HG03159 (cell line): ENCODE results near the gene RBM23.

Source experiments
- ATAC-seq: cut with Tn5 transposase; IDR thresholded peaks from one replicate; pipeline ENCODE4 v1.9.1; 2021; ENCODE audit warnings: mild to moderate bottlenecking, moderate library complexity; ENCODE audit not compliant: unreplicated experiment

The RBM23 gene

DNA sequence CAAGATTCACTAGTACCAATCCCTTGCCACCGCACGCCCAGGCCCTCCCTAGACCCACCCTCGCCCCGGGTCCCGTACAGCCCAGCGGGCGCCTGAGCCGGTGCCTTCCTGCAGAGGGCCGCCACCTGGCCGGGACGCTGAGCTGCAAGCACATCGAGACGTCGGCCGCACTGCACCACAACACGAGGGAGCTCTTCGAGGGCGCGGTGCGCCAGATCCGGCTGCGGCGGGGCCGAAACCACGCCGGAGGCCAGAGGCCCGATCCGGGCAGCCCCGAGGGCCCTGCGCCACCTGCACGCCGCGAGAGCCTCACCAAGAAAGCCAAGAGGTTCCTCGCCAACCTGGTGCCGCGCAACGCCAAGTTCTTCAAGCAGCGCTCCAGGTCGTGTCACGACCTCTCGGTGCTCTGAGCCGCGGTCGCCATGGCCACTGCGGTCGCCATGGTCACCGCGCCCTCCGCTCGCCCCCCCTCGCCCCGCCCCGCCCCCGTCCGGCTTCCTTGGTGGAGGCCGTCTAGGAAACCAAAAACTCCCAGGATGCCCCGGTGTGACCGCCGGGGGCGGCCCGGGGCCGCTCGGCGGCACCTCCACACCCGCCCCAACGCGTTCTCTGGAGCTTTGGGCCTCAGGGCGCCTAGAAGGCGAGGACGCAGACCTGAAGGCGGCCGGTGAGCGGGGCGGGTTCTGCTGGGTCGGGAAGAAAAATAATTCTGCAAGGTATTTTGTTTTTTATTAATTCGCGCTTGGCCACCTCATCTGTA lies 32.3 kb downstream of the RBM23 start:
- ATAC-seq: peak; percentile 46

DNA sequence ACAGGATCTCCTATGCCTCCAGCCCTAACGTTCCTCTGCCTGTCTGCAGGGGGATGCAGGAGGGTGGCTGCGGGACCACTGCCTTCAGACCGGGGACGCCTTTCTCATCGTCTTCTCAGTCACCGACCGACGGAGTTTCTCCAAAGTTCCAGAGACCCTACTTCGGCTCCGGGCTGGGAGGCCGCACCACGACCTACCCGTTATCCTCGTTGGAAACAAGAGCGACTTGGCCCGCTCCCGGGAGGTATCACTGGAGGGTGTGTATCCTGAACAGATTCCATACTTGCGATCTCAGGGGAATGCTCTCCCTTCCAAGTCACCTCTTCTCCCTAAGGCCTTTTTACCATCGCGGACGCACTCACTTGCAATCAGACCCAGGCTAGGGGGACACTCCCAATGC lies 33.0 kb downstream of the RBM23 start:
- no peak for ATAC-seq

DNA sequence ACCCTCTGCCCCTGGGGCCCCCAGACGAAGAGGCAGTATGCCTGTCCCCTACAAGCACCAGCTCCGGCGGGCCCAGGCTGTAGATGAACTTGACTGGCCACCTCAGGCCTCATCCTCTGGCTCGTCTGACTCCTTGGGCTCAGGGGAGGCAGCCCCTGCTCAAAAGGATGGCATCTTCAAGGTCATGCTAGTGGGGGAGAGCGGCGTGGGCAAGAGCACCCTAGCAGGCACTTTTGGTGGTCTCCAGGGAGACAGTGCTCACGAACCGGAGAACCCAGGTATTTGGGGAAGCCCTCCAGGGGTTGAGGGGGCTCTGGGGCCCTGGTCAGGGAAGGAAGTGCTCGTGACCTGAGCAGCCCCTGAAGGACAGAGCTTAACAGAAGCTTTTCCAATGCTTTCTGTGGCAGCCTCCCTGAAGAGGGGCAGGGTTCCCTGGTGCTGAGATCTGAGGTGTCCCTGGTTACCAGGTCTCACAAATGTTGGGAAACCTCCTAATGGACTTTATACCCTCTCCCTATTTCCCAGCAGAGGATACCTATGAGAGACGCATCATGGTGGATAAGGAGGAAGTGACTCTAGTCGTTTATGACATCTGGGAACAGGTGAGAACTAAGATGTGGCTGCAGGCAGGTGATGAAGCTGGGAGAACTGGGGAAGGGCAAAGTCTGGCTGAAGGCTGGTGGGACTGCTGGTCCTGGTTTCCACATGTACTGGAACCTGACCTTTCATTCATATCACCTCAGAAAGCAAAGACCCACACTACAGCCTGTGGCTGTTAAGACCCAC lies 34.0 kb downstream of the RBM23 start:
- ATAC-seq: no peak

DNA sequence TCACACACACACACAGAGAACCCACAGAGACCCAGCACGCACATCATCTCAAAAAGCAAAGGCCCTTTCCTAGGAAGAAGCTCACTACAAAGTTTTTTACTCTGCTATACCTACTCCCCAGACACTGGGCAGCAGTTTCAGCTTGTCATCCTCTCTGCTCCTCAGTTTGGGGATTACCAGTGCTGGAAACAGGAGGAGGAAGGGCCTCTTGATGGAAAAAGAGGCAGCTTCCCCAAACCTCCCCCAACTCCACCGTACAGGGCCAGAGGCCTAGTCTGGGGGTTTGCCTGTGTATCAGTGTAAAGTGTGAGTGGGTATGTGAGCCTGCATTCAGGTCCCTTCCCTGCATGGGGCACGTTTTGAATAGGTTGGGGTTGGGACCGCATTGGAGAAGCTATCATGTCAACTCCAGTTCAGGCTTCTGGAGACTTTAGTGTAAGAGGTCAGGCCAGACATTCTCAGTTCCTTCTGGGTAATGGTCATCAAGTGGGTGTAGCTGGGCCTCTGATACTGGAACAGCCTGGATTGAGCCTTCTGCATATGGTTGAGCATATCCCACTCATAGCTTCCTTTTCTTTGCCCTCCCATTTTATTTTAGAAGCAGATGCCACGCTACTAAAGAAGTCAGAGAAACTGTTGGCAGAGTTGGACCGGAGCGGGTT lies 34.7 kb downstream of the RBM23 start:
- ATAC-seq: no peak

DNA sequence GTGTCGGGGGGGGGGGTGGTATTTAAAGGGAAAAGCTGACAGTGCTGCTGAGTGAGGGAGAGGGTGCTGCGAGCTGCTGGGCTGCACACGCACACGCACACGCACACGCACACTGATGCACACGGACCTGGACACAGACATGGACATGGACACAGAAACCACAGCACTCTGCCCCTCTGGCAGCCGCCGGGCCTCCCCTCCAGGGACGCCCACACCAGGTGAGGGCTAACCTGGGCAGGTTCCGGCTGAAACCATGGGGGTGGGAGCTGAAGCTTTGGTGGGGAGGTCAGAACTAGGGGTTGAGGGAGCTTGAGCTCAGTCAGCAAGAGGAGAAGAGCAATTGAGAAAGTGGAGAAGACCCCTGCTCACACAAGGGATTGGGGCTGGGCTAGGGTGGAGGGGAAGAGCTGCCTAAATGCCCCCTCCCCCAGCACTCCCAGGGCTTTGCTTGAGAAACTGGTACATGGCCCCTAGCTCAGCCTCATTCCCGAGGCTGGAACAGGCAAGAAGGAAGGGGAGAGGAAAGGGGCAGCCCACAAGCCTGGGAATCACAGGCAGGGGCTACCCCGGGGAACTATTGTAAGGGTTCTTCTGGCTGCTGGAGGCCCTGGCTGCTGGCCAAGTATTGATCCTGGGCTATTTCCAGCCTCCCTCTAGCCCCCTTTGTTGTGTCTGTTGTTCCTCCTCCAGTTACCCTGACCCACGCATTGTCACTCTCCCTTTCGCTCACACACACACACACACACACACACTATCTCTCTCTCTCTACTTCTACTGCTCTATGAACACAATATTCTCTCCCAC lies 35.6 kb downstream of the RBM23 start, which contains the start of gene REM2:
Gene REM2, plus strand, starts transcription at position 50 of the 804 bp plus-strand sequence. Its CDS starts 66 bp downstream, at position 116.
- ATAC-seq: no peak

DNA sequence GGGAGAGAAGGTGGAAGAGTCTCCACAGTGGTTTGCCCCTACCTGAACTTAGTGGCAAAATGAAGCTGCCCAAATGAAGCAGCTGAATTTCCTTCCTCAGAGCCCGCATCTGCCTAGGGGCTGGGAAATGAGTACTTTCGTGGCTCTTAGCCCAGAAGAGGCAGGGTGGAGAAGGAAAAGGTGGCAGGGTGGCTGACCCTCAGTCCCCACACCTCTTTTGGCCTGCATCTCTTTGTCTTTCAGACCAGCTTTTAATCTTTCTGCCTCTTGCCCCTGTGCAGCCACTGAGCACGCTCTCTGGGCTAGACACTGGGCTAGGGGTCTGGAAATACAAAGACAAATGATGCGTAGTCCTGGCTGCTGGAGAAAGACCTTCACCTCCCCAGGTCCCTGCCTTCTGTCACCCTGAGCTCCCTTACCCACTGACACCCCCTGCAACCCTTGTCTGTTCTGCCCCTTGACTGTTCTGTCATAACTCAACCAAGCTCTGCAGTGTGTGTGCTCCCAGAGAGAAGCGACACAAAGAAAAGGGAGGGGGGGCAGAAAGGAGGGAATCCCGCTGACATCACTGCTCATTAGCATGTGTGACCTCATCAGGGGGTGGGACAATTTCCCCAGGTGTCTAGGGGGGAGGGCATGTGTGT lies 36.3 kb downstream of the RBM23 start:
- ATAC-seq: no peak

DNA sequence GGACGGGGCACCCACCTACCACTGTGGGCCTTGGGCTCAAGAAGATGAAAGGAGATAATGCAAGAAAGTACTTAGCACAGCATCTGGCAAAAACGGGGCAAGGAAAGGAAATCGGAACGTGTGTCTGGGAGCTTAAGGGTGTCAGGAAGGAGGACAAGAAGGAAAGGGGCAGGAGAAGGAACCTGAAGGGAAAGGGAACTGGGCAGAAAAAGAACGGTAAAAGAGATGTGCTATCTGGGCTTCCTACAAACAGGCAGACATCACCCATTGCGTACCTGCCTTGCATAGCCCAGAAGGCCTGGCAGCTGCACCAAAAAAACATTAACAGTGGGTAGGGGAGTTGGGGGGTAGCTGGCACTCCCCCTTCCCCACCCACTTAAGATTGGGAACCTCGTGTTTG lies 36.9 kb downstream of the RBM23 start:
- no peak for ATAC-seq

DNA sequence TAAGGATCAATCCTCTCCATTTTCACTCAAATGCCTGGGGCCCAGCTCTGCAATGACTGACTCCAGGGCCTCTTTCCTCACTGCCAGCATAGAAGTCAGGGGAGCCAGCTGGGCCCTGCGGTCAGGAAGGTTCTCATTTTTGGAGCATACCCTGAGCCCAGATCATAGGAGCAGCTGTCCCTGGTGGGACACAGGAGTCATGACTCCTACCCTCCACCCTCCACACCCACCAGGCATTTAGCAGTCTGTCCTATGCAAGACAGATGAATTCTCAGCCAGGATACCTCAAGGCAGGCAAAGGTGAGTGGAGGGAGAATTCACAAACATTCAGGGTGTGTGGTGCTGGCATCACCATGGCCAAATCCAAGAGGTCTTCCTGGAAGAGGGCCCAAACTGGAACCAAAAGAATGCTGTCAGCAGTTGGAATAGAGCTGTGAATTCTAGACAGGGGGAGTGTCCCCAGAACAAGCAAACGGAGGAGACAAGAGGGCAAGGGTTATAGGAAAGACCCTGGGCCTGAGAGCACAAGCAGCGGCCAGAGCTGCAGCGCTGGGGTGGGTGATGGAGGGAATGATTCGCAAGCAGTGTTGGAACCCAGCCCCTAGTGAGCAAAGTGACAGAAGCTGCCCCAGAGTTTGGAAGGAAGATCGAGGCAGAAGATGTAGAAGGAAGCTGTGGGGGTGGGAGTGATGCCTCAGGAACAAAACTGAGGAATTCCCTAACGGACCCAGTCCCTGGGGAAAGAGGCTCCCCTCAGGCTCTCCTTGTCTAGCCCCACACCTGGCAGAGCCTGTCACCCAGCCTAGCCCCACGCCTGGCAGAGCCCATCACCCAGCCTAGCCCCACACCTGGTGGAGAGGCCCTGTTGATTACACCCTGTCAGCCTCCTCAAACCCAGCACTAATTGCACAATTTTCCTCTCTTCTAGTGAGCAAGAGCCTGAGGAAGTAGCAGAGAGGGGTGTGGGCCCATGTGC lies 40.4 kb downstream of the RBM23 start:
- ATAC-seq: no peak

DNA sequence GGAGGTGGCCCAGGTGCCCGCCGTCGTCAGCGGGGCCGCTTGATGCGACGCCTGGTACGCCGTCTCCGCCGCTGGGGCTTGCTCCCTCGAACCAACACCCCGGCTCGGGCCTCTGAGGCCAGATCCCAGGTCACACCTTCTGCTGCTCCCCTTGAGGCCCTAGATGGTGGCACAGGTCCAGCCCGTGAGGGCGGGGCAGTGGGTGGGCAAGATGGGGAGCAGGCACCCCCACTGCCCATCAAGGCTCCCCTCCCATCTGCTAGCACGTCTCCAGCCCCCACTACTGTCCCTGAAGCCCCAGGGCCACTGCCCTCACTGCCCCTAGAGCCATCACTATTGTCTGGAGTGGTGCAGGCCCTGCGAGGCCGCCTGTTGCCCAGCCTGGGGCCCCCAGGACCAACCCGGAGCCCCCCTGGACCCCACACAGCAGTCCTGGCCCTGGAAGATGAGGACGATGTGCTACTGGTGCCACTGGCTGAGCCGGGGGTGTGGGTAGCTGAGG lies 41.9 kb downstream of the RBM23 start:
- no peak for ATAC-seq

DNA sequence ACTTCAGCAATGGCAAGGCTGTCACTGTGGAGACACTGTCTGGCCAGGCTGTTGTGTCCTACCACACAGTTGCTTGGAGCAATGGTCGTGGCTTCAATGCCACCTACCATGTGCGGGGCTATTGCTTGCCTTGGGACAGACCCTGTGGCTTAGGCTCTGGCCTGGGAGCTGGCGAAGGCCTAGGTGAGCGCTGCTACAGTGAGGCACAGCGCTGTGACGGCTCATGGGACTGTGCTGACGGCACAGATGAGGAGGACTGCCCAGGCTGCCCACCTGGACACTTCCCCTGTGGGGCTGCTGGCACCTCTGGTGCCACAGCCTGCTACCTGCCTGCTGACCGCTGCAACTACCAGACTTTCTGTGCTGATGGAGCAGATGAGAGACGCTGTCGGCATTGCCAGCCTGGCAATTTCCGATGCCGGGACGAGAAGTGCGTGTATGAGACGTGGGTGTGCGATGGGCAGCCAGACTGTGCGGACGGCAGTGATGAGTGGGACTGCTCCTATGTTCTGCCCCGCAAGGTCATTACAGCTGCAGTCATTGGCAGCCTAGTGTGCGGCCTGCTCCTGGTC lies 43.1 kb downstream of the RBM23 start:
- ATAC-seq: no peak

DNA sequence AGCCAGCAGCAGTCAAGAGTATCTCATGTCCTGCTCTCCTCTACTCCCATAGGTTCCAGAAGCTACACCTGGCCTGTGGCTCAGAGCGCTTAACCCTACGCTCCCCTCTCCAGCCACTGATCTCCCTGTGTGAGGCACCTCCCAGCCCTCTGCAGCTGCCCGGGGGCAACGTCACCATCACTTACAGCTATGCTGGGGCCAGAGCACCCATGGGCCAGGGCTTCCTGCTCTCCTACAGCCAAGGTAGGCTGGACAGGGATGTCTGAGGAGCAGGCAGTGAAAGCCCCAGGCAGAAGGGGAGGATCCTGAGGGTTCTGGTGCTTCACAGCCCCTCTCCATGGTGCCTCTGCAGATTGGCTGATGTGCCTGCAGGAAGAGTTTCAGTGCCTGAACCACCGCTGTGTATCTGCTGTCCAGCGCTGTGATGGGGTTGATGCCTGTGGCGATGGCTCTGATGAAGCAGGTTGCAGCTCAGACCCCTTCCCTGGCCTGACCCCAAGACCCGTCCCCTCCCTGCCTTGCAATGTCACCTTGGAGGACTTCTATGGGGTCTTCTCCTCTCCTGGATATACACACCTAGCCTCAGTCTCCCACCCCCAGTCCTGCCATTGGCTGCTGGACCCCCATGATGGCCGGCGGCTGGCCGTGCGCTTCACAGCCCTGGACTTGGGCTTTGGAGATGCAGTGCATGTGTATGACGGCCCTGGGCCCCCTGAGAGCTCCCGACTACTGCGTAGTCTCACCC lies 43.8 kb downstream of the RBM23 start:
- no peak for ATAC-seq

DNA sequence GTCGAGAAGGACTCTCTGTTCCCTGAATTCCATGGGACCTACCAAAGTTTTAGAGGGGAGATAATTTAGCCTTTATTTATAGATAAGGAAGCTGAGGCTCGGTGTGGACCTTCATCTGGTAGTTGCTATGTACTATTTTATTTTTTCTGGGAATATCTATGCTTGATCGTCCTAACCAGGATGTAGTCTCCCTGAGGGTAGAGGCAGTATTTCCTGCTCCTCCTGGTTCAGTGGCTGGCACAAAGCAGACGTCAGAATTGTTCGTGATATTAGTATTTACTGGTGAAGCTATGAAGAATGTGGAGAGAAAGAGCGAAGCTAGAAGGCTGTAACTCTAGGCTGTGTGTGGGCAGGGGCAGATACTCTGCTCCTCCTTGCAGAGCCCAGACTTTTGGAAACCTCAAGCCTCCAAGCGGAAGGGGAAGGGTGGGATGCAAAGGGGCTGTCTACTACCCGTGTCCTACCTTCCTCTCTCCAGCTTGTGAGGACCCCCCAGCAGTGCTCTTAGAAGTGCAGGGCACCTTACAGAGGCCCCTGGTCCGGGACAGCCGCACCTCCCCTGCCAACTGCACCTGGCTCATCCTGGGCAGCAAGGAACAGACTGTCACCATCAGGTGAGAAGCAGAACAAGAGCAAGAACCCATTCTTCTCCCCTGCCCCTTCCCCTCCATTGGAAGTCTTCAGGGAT lies 46.0 kb downstream of the RBM23 start:
- ATAC-seq: no peak

DNA sequence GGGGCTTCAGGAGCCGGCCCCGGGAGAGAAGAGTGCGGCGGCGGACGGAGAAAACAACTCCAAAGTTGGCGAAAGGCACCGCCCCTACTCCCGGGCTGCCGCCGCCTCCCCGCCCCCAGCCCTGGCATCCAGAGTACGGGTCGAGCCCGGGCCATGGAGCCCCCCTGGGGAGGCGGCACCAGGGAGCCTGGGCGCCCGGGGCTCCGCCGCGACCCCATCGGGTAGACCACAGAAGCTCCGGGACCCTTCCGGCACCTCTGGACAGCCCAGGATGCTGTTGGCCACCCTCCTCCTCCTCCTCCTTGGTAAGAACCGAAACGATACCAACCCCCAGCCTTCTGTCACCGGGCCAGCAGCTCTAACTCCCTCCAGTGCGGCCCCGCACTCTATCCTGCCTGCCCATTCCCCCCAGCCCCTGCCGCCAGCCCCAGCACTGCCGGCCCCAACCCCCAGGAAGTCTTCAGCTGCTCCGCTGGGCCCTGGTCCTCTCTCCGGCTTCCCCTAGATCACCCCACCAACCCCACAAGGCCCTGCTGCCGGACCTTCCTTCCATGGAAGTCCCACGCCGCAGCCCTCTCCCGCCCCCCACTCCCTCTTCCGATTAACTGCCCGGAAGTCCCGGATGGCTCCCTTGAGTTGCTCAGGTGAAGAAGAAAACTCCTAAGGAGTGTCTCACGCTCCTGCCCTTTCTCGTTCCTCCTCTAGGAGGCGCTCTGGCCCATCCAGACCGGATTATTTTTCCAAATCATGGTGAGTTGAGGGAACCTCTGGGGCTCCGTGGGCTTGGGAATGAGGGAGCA lies 46.7 kb downstream of the RBM23 start:
- ATAC-seq: peak; percentile 11

DNA sequence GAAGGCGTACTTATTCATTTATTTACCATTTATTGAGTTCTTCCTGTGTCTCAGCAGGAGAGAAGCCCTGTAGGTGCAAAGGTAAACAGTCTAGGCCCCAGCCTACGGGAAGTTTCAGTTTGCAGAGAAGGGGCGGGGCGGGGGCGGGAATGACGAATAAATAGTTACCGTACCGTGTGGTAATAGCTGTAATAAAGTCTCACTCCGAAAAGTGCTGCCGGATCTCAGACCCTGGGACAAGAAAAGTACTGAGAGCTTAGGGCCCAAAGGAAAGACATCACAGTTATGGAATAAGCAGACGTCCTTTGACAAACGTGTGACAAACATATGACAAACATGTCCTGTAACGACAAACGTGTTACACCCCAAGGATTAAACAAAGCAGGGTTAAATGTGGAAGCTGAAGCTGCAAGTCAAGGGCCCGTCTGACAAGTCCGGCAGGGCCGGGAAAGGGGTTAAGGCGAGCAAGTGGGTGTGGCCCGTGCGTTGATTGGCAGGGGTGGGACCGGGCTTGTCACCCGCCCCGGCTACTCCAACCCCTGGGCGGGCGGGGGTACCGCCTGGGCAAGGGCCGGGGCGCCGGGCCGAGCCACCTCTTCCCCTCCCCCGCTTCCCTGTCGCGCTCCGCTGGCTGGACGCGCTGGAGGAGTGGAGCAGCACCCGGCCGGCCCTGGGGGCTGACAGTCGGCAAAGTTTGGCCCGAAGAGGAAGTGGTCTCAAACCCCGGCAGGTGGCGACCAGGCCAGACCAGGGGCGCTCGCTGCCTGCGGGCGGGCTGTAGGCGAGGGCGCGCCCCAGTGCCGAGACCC lies 47.5 kb downstream of the RBM23 start, which contains the start of gene LRP10:
Gene LRP10, plus strand, starts transcription at position 517 of the 809 bp plus-strand sequence. CDS start 564 bp downstream, outside the sequence.
- ATAC-seq: peak; percentile 70

DNA sequence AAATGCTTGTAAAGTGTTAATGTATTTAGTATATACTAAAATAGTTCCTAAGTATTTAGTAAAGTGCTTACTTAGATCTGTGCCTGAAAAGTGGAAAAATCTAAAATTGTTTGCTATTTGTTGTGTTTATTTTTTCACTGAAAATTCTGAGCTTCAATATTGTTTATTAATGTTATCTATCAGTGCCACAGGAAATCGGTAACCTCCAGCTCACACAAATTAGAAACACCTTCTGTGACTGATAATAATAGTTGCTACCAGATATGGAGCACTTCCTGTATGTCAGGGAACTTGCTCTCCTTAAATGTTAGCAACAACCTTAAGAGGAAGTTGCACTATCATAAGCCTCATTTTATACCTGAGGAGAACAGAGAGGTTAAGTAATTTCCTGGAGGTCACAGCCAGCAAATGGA lies 48.1 kb downstream of the RBM23 start:
- peak; percentile 41 for ATAC-seq

DNA sequence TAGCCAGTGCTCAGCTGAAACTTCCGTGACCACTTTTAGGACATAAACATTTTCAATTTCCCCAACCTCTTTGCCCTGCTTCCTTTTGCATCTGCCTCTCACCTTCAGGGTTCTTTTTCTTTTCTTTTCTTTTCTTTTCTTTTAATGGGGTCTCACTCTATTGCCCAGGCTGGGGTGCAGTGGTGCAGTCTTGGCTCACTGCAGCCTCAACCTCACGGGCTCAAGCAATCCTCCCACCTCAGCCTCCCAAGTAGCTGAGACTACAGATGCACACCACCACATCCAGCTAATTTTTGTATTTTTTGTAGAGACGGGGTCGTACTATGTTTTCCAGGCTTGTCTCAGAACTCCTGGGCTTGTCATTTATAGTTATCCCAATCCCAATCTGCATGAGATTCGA lies 52.1 kb downstream of the RBM23 start:
- ATAC-seq: no peak
